NCI-H748 (cell line): ENCODE data around the gene MZB1.

Source experiments
- DNase-seq: peaks from one replicate; lab custom pipeline; 2025; ENCODE audit not compliant: unreplicated experiment; lab: John Stamatoyannopoulos, UW

MZB1 gene

DNA sequence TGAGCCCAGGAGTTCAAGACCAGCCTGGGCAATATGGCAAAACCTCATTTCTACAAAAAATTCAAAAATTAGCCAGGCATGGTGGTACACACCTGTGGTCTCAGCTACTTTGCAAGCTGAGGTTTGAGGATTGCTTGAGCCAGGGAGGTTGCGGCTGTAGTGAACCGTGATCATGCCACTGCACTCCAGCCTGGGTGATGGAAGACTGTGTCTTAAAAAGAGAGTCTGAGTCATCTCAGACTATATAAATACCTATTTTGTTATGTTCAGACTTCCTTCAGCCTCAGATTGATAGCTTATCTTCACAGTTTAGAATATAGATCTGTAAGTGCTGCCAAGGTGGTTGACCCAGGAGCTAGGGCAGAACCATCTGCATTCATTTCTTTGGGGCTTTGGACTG lies 49.7 kb downstream of the MZB1 start:
- DNase-seq, result no peak
